GM18907 (cell line): ENCODE data around the gene NFATC1.

ENCODE experiments used
- ATAC-seq: cut with Tn5 transposase; IDR thresholded peaks from one replicate; pipeline ENCODE4 v1.9.1; 2021; ENCODE audit warnings: mild to moderate bottlenecking, moderate library complexity; ENCODE audit not compliant: unreplicated experiment

Gene NFATC1

DNA sequence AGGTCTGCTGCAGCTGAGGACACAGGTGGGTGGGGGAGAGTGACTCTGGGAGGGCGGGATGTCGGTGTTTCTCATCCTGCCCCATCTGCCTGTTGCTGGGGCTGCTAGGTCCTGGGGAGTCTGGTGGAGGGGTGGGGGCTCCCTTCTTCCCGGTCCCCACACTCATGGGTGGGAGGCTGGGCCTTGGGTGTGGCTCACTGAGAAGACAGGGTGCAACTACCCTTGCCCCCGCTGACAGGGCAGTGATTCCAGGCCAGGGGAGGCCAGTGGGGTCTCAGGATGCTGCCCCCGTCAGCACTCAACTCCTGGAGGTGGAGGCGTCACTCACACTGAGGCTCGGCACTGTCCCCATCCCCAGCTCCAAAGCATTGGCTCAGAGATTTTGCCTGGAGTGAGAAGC, 7.7 kb upstream of the NFATC1 start:
- ATAC-seq, result no peak

DNA sequence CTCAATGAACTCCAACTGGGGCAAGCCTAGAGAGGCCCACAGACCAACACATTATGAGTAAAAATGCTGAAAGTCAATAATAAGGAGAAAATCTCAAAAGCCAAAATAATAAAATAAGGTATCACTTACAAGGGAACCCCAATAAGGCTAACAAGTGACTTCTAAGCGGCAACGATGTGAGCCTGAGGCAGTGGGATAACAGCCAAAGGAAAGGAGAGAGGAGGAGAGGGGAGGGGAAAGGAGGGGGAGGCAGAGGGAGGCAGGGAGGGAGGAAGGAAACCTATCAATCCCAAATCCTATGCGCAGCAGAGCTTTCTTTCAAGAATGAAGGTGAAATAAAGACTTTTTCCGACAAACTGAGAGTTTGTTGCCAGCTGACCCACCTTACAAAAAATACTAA, 6.0 kb upstream of the NFATC1 start:
- ATAC-seq, result no peak

DNA sequence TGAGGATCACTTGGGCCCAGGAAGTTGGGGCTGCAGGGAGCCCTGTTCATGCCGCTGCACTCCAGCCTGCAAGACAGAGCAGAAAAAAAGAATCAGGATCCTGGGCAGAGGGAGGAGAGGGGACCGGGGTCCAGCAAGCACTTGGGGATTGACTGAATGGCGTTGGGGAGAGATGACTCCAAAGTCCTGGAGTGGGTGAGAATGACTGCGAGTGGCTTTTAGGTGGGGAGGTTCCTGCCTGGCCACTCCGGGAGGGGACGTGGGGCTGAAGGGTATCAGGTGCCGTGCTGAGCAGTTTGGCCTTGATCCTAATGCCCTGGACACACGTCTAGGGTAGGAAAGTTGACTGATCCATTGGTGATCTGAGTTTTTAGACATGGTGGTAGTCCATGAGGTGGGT, 3.5 kb upstream of the NFATC1 start:
- ATAC-seq, result no peak

- no peak for ATAC-seq
Observed at GRCh38 chr18:79393181-79393634, 2.5 kb upstream of the NFATC1 start.

DNA sequence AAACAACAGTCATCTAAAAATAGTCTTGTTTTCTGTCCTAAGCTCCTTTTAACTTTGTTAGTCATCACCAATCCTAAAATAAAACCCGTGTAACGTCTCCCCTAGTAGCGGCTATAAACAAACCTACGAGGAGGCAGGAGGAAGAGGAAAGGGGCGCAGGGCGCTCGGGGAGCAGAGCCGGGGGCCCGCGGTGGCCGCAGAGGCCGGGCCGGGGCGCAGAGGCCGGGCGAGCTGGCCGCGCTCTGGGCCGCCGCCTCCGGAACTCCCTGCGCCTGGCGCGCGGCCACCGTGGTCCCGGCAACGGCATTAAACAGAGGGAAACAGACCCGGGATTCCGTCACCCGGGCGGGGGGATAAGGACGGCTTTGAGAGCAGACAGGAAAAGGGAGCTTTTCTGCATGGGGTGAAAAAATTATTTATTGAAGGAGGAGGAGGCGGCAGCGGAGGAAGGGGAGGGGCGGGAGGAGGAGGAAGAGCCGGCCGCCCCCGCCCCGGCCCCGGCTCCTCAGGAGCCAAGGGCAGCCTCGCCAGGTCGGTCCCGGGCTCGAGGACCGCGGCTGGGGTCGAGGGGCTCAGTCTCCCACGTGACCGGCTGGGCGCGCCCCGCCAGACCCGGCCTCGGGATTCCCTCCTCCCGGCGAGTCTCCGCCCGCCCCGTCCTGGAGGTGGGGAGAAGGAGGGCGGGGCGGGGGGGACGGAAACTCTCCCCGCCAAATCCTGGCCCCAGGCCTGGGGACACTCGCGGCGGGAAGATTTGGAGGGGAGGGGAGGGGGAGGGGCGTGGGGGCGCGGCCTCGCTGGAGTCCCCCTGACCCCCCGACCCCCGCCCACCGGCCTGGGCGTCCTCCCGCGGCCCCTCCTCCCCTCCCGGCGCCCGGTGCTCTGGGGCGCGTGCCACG, 1.8 kb upstream of the NFATC1 start:
- no peak for ATAC-seq

DNA sequence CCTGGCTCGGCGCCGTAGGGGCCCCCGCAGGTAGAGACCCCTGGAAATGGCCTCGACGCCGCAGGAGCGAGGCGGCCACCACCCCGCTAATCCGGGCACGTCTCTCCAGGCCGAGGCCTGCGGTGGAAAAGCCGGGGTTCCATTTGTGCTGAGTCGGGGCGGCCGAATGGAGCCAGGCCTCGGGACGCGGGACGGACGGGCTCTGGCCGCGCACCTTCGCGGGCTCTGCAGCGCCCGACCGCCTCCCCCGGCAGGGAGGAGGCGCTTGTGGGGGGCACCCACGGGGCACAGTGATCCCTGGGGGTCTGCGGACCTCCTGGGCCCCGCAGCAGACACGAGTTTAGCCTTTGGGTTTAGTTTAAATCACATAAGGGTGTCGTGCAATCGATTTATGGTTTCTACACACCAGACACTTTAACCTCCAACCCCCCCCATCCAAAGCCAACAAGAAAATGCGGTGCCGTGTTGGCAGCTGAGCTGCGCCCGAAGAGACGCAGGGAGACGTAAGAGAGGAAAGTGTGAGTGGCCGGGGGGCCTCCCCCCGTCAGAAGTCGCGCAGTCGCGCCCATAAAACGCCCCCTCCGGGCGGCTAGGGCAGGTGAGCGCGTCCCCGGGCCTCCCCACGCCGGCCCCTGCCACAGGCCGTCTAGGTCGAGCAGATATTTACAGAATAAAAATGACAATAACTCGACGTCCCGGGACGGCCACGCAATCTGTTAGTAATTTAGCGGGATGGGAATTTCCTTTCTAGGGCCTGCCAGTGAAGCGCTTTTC, 1.0 kb upstream of the NFATC1 start:
- ATAC-seq, result no peak

GRCh38 chr18:79395308-79395640, 456 bp upstream of the NFATC1 start:
- no peak for ATAC-seq

GRCh38 chr18:79396431-79397246, 909 bp downstream of the NFATC1 start:
- peak; percentile 35 for ATAC-seq

- ATAC-seq, result no peak
Observed at GRCh38 chr18:79397247-79397829, 1.6 kb downstream of the NFATC1 start.

- no peak for ATAC-seq
Observed at GRCh38 chr18:79397830-79398761, 2.4 kb downstream of the NFATC1 start.

DNA sequence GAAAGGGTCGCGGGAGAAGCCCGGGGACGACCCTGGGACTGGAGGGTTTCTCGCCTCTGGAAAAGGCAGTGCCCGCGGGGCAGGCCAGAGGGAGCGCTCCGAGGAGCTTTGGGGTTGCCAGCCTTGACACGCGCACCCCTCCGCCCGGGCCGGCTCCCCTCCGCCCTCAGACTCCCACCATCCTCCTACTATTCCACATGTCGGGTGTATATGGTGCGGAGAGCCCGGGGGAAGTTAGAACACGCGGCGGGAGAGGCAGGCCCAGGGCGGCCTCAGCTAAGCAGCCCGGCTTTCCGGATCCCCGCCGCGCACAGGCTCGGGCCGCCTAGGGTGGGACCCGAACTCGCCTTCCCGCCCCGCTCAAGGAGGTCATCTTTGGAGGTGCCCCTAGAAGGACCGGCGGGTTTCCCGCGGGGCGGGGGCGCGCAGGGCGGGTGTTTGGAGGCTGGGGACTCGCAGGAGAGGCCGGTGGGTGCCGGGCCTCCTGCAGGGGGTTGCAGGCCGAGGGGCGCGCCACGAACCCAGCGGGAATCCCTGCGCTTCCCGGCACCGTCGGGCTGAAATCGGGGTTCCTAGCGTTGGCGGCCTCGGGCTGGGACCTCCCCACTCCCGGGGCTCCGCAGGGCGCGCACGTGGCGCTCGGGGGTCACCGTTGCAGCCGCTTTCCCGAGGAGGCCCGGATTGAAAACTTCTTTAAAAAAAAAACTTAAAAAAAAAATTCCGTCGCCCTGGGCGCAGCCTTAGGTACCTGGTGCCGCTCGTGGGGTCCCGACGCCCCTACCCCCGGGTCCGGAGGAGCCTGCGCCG, 3.7 kb downstream of the NFATC1 start:
- ATAC-seq, result no peak

DNA sequence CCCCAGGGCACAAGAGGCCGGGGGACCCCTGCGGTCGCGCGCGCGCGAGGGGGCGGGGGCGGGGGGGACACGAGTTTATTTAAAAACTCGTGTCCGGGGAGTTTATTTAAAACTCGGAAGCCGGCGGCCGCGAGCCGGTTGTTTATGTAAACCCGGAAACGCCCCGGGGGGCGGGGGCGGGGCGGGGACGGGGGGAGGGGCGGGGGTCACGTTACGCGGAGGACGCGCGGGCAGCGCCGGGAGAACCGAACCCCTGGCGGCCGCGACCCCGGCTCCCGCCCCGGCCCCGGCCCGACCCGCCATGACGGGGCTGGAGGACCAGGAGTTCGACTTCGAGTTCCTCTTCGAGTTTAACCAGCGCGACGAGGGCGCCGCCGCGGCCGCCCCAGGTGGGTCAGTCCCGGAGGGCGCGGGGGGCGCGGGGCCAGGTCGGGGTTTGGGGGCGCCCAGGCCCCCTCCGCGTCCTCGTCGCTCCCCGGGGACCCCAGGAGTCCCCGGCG, 4.4 kb downstream of the NFATC1 start:
- peak; percentile 25 for ATAC-seq

DNA sequence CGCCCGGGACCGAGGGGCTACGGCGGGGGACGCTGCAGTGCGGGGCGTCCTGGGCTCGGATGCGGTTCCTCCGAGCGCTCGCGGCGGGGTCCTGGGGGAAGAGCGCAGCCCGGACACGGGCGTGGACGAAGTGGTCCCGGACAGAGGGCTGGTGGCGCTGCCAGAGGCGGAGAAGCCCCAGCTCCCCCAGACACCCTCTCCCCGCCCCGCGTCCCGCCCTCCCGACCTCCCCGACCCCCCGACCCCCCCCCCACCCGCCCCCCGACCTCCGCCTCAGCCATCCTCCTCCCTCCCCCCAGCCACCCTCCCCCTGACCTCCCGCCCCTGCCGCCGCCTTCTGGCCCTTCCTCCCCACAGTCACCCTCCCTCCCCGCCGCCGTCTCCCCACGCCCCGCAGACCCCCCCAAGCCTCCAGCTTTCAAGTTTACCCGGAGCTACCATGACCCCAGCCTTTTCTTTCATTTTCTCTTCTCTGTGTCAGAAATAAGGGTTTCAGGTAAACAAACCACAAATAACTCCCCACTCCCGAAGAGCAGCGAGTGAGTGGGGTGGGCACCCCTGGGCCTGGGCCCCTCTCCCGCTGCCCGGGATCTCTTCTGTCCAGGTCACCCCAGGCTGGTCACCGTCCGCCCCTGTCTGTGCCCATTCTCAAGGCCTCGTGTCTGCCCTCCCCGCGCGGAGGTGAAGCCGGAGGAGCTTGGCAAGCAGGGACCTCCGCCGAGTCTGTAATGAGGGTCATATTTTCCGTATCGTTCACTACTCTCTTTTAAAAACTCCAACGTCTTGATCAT, 5.1 kb downstream of the NFATC1 start:
- peak; percentile 2 for ATAC-seq

DNA sequence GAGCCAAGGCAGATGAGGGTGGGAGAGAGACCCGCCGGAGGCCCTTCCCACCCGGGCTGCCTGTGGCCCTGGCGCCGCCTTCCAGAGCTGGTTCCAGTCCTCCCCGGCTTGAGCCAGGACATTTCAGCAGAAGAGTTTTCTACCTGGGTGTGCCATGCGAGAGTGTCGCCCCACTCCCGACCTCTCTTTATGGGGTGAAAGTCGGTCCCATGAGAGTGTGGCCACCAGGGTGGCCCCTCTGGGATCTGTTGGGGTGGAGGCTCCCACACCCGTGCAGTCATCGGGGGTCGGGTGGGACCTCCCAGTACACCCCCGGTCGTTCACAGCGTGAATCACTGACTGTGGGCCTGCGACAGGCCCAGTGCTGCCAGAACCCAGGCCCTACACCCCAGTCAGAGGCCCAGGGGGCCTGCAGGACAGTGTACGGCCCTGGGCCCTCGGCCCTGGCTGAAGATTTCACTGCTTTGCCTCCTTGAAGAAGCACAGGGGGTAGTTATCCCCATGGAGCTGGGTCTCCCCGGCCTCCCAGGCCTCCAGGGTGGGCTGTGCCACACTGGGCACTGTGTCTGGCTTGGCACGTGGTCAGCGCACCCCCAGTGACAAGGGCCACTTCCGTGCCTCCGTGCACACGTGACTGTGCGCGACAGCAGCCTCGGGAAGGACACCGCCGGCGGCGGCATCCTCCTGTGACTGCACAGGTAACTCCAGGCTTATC, 5.9 kb downstream of the NFATC1 start:
- ATAC-seq, result no peak

DNA sequence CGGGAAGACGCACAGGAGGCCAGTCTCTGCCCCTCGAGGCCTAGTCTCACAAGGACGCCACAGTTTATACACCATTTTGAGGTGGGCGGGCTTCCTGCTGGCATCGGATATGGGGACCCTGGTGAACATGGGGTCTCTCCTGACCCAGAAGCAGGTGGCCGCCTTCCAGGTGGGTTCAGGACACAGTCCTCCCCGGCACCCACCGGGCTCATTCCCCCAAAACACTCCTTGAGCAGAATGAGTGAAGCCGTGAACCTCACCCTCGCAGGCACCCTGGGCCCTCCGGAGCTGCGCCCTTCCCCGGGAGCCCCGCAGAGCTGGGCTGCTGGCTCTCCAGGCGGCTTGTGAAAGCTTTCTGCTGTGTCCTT, 6.5 kb downstream of the NFATC1 start:
- ATAC-seq, result no peak

- ATAC-seq, result no peak
Observed at GRCh38 chr18:79402977-79403722, 7.4 kb downstream of the NFATC1 start.
